ENCODE results near the gene WDFY3.
"Not testable (repeated sequence)": the region's sequence is repeated elsewhere in the genome, so short reads cannot be mapped to it uniquely, and the experiment has no call there.

WDFY3 gene

GRCh38 chr4:84846985-84847384, 119.5 kb downstream of the WDFY3 start:
- H3K4me3 ChIP-seq (replicated peaks; ENCODE audit: low read depth, low read length) = no peak overlapping the region
- no peak for TF ChIP-seq CTCF (IDR thresholded peaks at IDR 0.05; ENCODE audit: low read depth, low read length, missing control alignments)
- no peak for DNase-seq (ENCODE audit: extremely low read depth, low read depth)

GRCh38 chr4:84841435-84841834, 125.1 kb downstream of the WDFY3 start:
- no peak for DNase-seq (ENCODE audit: extremely low read depth, low read depth)
- no peak overlapping the region for H3K4me3 ChIP-seq (replicated peaks; ENCODE audit: low read depth, low read length)
- no peak for TF ChIP-seq CTCF (IDR thresholded peaks at IDR 0.05; ENCODE audit: low read depth, low read length, missing control alignments)

GRCh38 chr4:84837751-84838150, 128.7 kb downstream of the WDFY3 start:
- DNase-seq (ENCODE audit: extremely low read depth, low read depth) = no peak
- no peak overlapping the region for H3K4me3 ChIP-seq (replicated peaks; ENCODE audit: low read depth, low read length)

GRCh38 chr4:84829633-84830032, 136.9 kb downstream of the WDFY3 start:
- DNase-seq (ENCODE audit: extremely low read depth, low read depth); H3K4me3 ChIP-seq (replicated peaks; ENCODE audit: low read depth, low read length): not testable (repeated sequence)

More at GRCh38 chr4:84837751-84838150, 128.7 kb downstream of the WDFY3 start:
- TF ChIP-seq CTCF (IDR thresholded peaks at IDR 0.05; ENCODE audit: low read depth, low read length, missing control alignments) = no peak

- TF ChIP-seq CTCF (IDR thresholded peaks at IDR 0.05; ENCODE audit: low read depth, low read length, missing control alignments) = no peak
- no peak overlapping the region for H3K4me3 ChIP-seq (replicated peaks; ENCODE audit: low read depth, low read length)
Observed at GRCh38 chr4:84826681-84827080, 139.8 kb downstream of the WDFY3 start.

GRCh38 chr4:84825701-84826341, 140.7 kb downstream of the WDFY3 start:
- no peak for DNase-seq (ENCODE audit: extremely low read depth, low read depth)
- no peak for TF ChIP-seq CTCF (IDR thresholded peaks at IDR 0.05; ENCODE audit: low read depth, low read length, missing control alignments)
- H3K4me3 ChIP-seq (replicated peaks; ENCODE audit: low read depth, low read length) = no peak overlapping the region

More at GRCh38 chr4:84826681-84827080, 139.8 kb downstream of the WDFY3 start:
- no peak for DNase-seq (ENCODE audit: extremely low read depth, low read depth)

GRCh38 chr4:84821064-84821463, 145.4 kb downstream of the WDFY3 start:
- no peak for TF ChIP-seq CTCF (IDR thresholded peaks at IDR 0.05; ENCODE audit: low read depth, low read length, missing control alignments)
- no peak overlapping the region for H3K4me3 ChIP-seq (replicated peaks; ENCODE audit: low read depth, low read length)
- DNase-seq (ENCODE audit: extremely low read depth, low read depth) = no peak

Measured in HFF-Myc (cell line).